Measurements from ENCODE around the gene CYBA.

GRCh38 chr16:88624977-88625576, 25.8 kb downstream of the CYBA start:
- TF ChIP-seq CTCF (IDR thresholded peaks at IDR 0.05) = no peak
- TF ChIP-seq POLR2A (IDR thresholded peaks at IDR 0.05) = no peak
